ENCODE results near the gene LMF1. TPM values are rescaled to one million over a fixed set of nuclear protein-coding genes. Genes with fewer than 3 reads are reported as not detected.

Gene LMF1
- total RNA-seq, 1 donor from 2014 or later: 24.6 TPM

DNA sequence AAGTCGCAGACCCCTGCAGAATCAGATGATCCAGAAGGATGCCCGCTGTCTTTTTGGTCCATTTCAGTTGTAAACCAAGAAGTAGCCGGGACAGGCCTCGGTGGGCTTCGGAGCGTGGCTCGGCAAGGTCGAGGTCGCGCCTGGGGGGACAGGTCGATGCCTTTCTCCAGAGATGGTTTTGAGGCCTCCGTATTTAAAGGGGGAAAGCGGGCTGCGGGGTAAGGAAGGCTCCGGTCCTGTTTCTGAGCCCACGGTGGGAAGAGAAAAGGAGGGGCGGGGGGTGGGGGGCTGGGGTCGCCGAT lies 162.7 kb downstream of the LMF1 start:
- H3K4me1 Mint-ChIP-seq (ENCODE audit: unreplicated experiment): peaks cover 3% of the 10 kb centered on the region
- H3K9me3 Mint-ChIP-seq (ENCODE audit: unreplicated experiment): no peaks in the 10 kb centered on the region
- TF ChIP-seq, protein P1, sequence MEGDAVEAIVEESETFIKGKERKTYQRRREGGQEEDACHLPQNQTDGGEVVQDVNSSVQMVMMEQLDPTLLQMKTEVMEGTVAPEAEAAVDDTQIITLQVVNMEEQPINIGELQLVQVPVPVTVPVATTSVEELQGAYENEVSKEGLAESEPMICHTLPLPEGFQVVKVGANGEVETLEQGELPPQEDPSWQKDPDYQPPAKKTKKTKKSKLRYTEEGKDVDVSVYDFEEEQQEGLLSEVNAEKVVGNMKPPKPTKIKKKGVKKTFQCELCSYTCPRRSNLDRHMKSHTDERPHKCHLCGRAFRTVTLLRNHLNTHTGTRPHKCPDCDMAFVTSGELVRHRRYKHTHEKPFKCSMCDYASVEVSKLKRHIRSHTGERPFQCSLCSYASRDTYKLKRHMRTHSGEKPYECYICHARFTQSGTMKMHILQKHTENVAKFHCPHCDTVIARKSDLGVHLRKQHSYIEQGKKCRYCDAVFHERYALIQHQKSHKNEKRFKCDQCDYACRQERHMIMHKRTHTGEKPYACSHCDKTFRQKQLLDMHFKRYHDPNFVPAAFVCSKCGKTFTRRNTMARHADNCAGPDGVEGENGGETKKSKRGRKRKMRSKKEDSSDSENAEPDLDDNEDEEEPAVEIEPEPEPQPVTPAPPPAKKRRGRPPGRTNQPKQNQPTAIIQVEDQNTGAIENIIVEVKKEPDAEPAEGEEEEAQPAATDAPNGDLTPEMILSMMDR (IDR thresholded peaks at IDR 0.05): no peak
- peaks cover 3% of the 10 kb centered on the region for H3K27me3 Mint-ChIP-seq (ENCODE audit: unreplicated experiment)
- DNase-seq (ENCODE audit: extremely low spot score, unreplicated experiment): no peak
- peak overlapping the region; percentile 96 for H3K4me3 Mint-ChIP-seq (ENCODE audit: unreplicated experiment)
- H3K27ac Mint-ChIP-seq (ENCODE audit: unreplicated experiment): peak overlapping the region; percentile 90
- H3K36me3 Mint-ChIP-seq (ENCODE audit: unreplicated experiment): no peaks in the 10 kb centered on the region

- Mint-ChIP-seq H3K9me3 (ENCODE audit: unreplicated experiment) (no peaks in the 10 kb centered on the region), H3K27me3 (ENCODE audit: unreplicated experiment) (peaks cover 3% of the 10 kb centered on the region), H3K27ac (ENCODE audit: unreplicated experiment) (peak overlapping the region; percentile 90), H3K4me1 (ENCODE audit: unreplicated experiment) (peaks cover 3% of the 10 kb centered on the region), H3K4me3 (ENCODE audit: unreplicated experiment) (peak overlapping the region; percentile 96), H3K36me3 (ENCODE audit: unreplicated experiment) (no peaks in the 10 kb centered on the region)
- TF ChIP-seq, protein P1 (IDR thresholded peaks at IDR 0.05): no peak
- DNase-seq (ENCODE audit: extremely low spot score, unreplicated experiment): peak; percentile 94
Observed at GRCh38 chr16:807347-808084, 163.3 kb downstream of the LMF1 start.

DNA sequence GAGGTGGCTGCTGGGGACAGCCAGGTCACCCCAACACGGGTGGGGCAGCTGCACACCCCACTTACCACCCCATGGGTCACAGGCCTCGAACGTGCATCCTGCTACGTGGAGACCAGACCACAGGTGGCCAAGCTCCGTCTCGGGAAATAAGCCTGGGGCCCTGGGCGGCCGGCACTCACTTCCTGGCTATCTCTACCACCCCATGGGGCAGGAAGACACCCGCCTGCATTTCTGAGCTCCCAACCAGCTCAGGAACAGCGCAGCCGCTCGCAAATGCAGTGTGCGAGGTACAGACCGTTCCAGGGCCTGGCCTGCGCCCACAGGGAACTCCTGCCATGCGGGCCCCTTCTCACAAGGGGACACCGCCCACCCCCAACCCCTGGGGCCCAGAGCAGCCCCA lies 165.3 kb downstream of the LMF1 start:
- H3K36me3 Mint-ChIP-seq (ENCODE audit: unreplicated experiment): no peaks in the 10 kb centered on the region
- no peak overlapping the region for H3K27ac Mint-ChIP-seq (ENCODE audit: unreplicated experiment)
- H3K4me3 Mint-ChIP-seq (ENCODE audit: unreplicated experiment): no peak overlapping the region

GRCh38 chr16:804193-805048 lies 166.4 kb downstream of the LMF1 start:
- TF ChIP-seq, protein P1 (IDR thresholded peaks at IDR 0.05): no peak
- peaks cover 3% of the 10 kb centered on the region for H3K4me1 Mint-ChIP-seq (ENCODE audit: unreplicated experiment)

More for the DNA sequence above, 165.3 kb downstream of the LMF1 start:
- no peaks in the 10 kb centered on the region for H3K27me3 Mint-ChIP-seq (ENCODE audit: unreplicated experiment)
- no peaks in the 10 kb centered on the region for H3K9me3 Mint-ChIP-seq (ENCODE audit: unreplicated experiment)
- peaks cover 3% of the 10 kb centered on the region for H3K4me1 Mint-ChIP-seq (ENCODE audit: unreplicated experiment)
- no peak for DNase-seq (ENCODE audit: extremely low spot score, unreplicated experiment)
- TF ChIP-seq, protein P1 (IDR thresholded peaks at IDR 0.05): no peak

DNA sequence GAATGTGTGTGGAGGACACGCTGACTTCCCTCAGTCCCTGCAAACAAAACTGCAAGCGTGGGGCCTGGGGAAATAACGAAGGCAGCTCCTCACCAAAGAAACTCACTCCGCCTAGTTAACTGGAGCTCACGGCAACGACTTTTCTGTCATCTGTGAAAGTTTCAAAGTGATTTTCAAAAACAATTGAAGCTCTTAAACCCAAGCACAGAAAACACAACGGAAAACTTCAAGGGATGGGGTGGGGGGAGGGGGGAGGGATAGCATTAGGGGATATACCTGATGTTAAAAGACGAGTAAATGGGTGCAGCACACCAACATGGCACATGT lies 167.1 kb downstream of the LMF1 start:
- Mint-ChIP-seq H3K9me3 (ENCODE audit: unreplicated experiment) (no peaks in the 10 kb centered on the region), H3K27ac (ENCODE audit: unreplicated experiment) (no peak overlapping the region), H3K4me1 (ENCODE audit: unreplicated experiment) (peaks cover 3% of the 10 kb centered on the region), H3K27me3 (ENCODE audit: unreplicated experiment) (no peaks in the 10 kb centered on the region), H3K4me3 (ENCODE audit: unreplicated experiment) (no peak overlapping the region), H3K36me3 (ENCODE audit: unreplicated experiment) (no peaks in the 10 kb centered on the region)
- DNase-seq (ENCODE audit: extremely low spot score, unreplicated experiment): no peak
- TF ChIP-seq, protein P1 (IDR thresholded peaks at IDR 0.05): no peak

More at GRCh38 chr16:804193-805048, 166.4 kb downstream of the LMF1 start:
- no peak overlapping the region for H3K27ac Mint-ChIP-seq (ENCODE audit: unreplicated experiment)
- H3K36me3 Mint-ChIP-seq (ENCODE audit: unreplicated experiment): no peaks in the 10 kb centered on the region
- no peaks in the 10 kb centered on the region for H3K27me3 Mint-ChIP-seq (ENCODE audit: unreplicated experiment)
- H3K4me3 Mint-ChIP-seq (ENCODE audit: unreplicated experiment): no peak overlapping the region
- DNase-seq (ENCODE audit: extremely low spot score, unreplicated experiment): no peak
- no peaks in the 10 kb centered on the region for H3K9me3 Mint-ChIP-seq (ENCODE audit: unreplicated experiment)

Measured in osteocyte (in vitro differentiated cells).